Measurements from ENCODE around the gene TMEM179B.

The TMEM179B gene

DNA sequence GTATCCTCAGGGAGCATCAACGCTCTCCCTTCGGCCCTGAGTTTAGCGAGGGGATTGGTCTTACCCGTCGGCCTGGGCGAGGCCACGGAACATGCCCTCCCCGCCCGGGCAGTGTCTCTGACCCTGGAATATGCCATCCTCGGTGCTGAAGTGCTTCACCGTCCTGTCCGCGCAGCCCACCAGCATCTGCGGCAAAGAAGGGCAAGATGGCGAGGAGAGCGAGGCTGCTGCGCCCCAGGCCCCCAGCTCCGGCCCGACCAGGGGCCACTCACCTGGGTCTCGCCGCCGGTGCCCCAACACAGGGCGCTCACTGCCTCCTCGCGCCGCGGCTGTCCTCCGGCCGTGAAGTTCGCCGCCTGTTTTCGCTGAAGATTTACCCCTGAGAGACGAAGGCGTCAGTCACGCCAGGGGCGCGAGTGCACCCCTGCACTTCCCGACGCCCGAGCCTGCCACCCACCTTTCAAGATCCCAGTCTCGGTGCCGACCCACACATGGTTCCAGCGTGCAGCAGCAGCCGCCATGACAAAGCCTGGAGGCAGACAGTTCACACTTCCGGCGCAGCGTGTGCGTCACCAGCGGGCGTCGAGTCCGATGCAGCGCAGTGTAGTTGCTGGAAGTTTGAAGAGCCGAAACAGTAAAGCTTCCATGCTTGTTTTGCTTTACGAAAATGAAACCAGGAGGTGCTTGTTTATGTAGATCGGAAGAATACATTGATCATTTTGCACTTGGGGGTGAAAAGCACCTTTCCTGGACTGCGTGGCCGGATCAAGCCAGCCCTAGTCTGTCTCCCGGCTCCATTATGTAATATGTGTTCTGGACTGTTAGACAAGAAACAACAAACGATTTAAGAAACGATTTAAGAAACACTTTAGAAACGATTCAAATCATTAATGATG is 52.1 kb downstream of the TMEM179B start, which contains the start of gene WDR74:
Gene WDR74 (minus strand): TSS at position 541 of the 896 bp plus-strand sequence. CDS start 20 bp downstream, at position 521.
- peak; percentile 94 for DNase-seq

Measured in CD4-positive, alpha-beta T cell treated with Interleukin-4 for 4 hours (primary cell).